Progenitor cell of endocrine pancreas (in vitro differentiated cells): Measurements from ENCODE around the gene TEX19. TPM values are rescaled to one million over a fixed set of nuclear protein-coding genes. Genes with fewer than 3 reads are reported as not detected.

Experiments used
- DNase-seq: peaks from one replicate; pipeline ENCODE4 v3.0.0; 2021; ENCODE audit warnings: low spot score; ENCODE audit not compliant: unreplicated experiment
- H3K27ac Mint-ChIP-seq: 2 replicates; pipeline ENCODE4 v1.8.0; 2021; ENCODE audit warnings: mild to moderate bottlenecking, moderate library complexity, mixed read lengths
- H3K27me3 Mint-ChIP-seq: 2 replicates; pipeline ENCODE4 v1.8.0; 2021; ENCODE audit warnings: mixed read lengths
- H3K36me3 Mint-ChIP-seq: 2 replicates; pipeline ENCODE4 v1.8.0; 2022; ENCODE audit warnings: mixed read lengths; ENCODE audit not compliant: insufficient read depth
- H3K4me1 Mint-ChIP-seq: 2 replicates; pipeline ENCODE4 v1.8.0; 2021; ENCODE audit warnings: low read depth, mixed read lengths
- H3K4me3 Mint-ChIP-seq: 2 replicates; pipeline ENCODE4 v1.8.0; 2021; ENCODE audit warnings: low read depth, mild to moderate bottlenecking, moderate library complexity, mixed read lengths
- H3K9me3 Mint-ChIP-seq: 2 replicates; pipeline ENCODE4 v1.8.0; 2021; ENCODE audit warnings: low read depth, mixed read lengths
- CTCF ChIP-seq: fragments of 200-600 bp; sonication (generic); IDR thresholded peaks from one replicate; pipeline ENCODE4 v1.5.0; 2021; ENCODE audit warnings: antibody characterized with exemption, mild to moderate bottlenecking; ENCODE audit not compliant: unreplicated experiment
- total RNA-seq: library from RNA; stranded (reverse); gene quantifications from 2 replicates; pipeline ENCODE4 v1.2.1, GENCODE V29; 2021

Gene TEX19
- total RNA-seq, 1 donor from 2014 or later: not detected

GRCh38 chr17:82386255-82386831 is 27.3 kb downstream of the TEX19 start:
- no peak overlapping the region for H3K27ac Mint-ChIP-seq
- peaks cover 8% of the 10 kb centered on the region for H3K27me3 Mint-ChIP-seq
- no peak overlapping the region for H3K4me3 Mint-ChIP-seq
- no peaks in the 10 kb centered on the region for H3K36me3 Mint-ChIP-seq
- no peaks in the 10 kb centered on the region for H3K9me3 Mint-ChIP-seq
- H3K4me1 Mint-ChIP-seq: no peaks in the 10 kb centered on the region
- no peak for TF ChIP-seq CTCF
- no peak for DNase-seq

GRCh38 chr17:82386881-82387704 is 28.0 kb downstream of the TEX19 start:
- H3K36me3 Mint-ChIP-seq: no peaks in the 10 kb centered on the region
- H3K27ac Mint-ChIP-seq: no peak overlapping the region
- no peaks in the 10 kb centered on the region for H3K4me1 Mint-ChIP-seq
- TF ChIP-seq CTCF: no peak
- no peaks in the 10 kb centered on the region for H3K9me3 Mint-ChIP-seq
- peaks cover 4% of the 10 kb centered on the region for H3K27me3 Mint-ChIP-seq
- H3K4me3 Mint-ChIP-seq: no peak overlapping the region
- DNase-seq: no peak

- Mint-ChIP-seq H3K9me3 (no peaks in the 10 kb centered on the region), H3K36me3 (no peaks in the 10 kb centered on the region), H3K27me3 (peaks cover 4% of the 10 kb centered on the region), H3K4me3 (no peak overlapping the region), H3K27ac (no peak overlapping the region), H3K4me1 (no peaks in the 10 kb centered on the region)
- DNase-seq: no peak
- no peak for TF ChIP-seq CTCF
Observed at GRCh38 chr17:82387705-82388106, 28.7 kb downstream of the TEX19 start.

- no peak for DNase-seq
Observed at GRCh38 chr17:82388223-82388921, 29.3 kb downstream of the TEX19 start.

More at GRCh38 chr17:82388223-82388921, 29.3 kb downstream of the TEX19 start:
- TF ChIP-seq CTCF: no peak
- H3K4me3 Mint-ChIP-seq: no peak overlapping the region
- no peak overlapping the region for H3K27ac Mint-ChIP-seq
- H3K27me3 Mint-ChIP-seq: peaks cover 4% of the 10 kb centered on the region
- H3K4me1 Mint-ChIP-seq: no peaks in the 10 kb centered on the region
- H3K9me3 Mint-ChIP-seq: no peaks in the 10 kb centered on the region
- H3K36me3 Mint-ChIP-seq: no peaks in the 10 kb centered on the region
